DOHH2 (cell line): Measurements from ENCODE around the gene COL4A4.

Experiments used
- CTCF ChIP-seq: fragments of 200-600 bp; sonication (generic); IDR thresholded peaks from one replicate; pipeline ENCODE4 v1.5.1; 2014; ENCODE audit warnings: antibody characterized with exemption, mild to moderate bottlenecking, low read depth, low read length; ENCODE audit not compliant: poor library complexity, severe bottlenecking
- EZH2phosphoT487 ChIP-seq: fragments of 200-600 bp; sonication (generic); IDR thresholded peaks from 2 replicates; pipeline ENCODE4 v1.6.1; 2017; ENCODE audit warnings: borderline replicate concordance, mild to moderate bottlenecking, antibody characterized with exemption, low read length, moderate library complexity, mixed read lengths

DNA sequence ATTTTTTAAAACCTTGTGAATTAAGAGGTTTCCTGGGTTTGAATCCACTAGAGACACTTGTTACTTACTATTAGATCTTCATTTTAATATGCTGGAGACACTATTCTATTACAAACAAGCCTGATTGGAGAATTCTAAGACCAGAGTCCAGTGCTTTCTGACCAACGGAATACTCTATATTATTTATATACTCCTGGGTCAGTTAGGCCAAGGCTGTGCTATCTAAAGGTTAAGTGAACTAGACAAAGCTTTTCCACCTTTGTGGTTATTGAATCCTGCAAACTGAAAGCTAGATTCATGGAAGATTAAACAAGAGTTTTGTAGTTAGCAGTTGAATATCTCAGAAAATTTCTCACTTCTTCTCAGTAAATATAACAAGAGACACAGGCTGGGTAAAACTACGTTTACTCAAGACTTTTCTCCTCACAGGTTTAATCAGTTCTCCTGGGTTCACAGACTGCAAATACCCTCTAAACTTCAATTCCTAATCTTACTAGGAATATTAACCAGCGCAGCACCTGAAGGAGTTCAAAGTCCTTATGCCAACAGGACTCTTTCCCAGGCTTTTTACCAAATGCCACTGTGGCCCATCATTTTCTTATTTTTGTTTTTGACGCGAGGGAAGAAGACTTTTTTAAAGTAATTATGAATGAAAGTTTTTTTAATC lies 66.4 kb downstream of the COL4A4 start:
- no peak for TF ChIP-seq CTCF
- no peak for TF ChIP-seq EZH2phosphoT487
